Natural killer cell (primary cell): ENCODE results near the gene TP53BP2. TPM values are rescaled to one million over a fixed set of nuclear protein-coding genes. Genes with fewer than 3 reads are reported as not detected.

Experiments used
- ATAC-seq, 3 donors: fragments of 150-1000 bp in 2 of 3; fragments of 200-7000 bp in 1 of 3; cut with Tn5 transposase; 1 replicate in 1 of 3; 2 replicates in 2 of 3; pipeline ENCODE4 v1.10.0; 2021; ENCODE audit warnings: mild to moderate bottlenecking in 2 of 3, moderate library complexity in 2 of 3
- DNase-seq, 2 donors: peaks; one replicate each; pipeline versions ENCODE4 v3.0.0 to v3.0.0-alpha.2; 2013 to 2021; ENCODE audit warnings: mixed read lengths in 1 of 2
- H3K27ac ChIP-seq: one replicate; pipeline ENCODE4 v1.5.1; 2013; ENCODE audit warnings: mild to moderate bottlenecking, low read length
- H3K27me3 ChIP-seq: one replicate; pipeline ENCODE4 v1.6.1; 2013; ENCODE audit warnings: low read length; ENCODE audit not compliant: control insufficient read depth, insufficient read depth
- H3K36me3 ChIP-seq: one replicate; pipeline ENCODE4 v1.6.1; 2013; ENCODE audit warnings: low read length; ENCODE audit not compliant: control insufficient read depth, insufficient read depth
- H3K4me1 ChIP-seq: one replicate; pipeline ENCODE4 v1.6.1; 2013; ENCODE audit warnings: low read length; ENCODE audit not compliant: control insufficient read depth, insufficient read depth
- H3K4me3 ChIP-seq: one replicate; pipeline ENCODE4 v1.5.1; 2013; ENCODE audit warnings: low read length
- H3K9me3 ChIP-seq: one replicate; pipeline ENCODE4 v1.6.1; 2013; ENCODE audit warnings: low read length; ENCODE audit not compliant: control insufficient read depth, insufficient read depth
- H3K27ac Mint-ChIP-seq, 2 donors: one replicate each; pipeline ENCODE4 v1.8.0; 2022; ENCODE audit warnings: mild to moderate bottlenecking in 2 of 2, mixed read lengths in 2 of 2, moderate library complexity in 1 of 2
- H3K27me3 Mint-ChIP-seq, 2 donors: one replicate each; pipeline ENCODE4 v1.8.0; 2022; ENCODE audit warnings: low read depth in 2 of 2, mixed read lengths in 2 of 2
- H3K36me3 Mint-ChIP-seq: one replicate; pipeline ENCODE4 v1.8.0; 2022; ENCODE audit warnings: mixed read lengths
- H3K4me1 Mint-ChIP-seq, 2 donors: one replicate each; pipeline ENCODE4 v1.8.0; 2022; ENCODE audit warnings: mixed read lengths in 2 of 2
- H3K4me3 Mint-ChIP-seq: one replicate; pipeline ENCODE4 v1.8.0; 2022; ENCODE audit warnings: mild to moderate bottlenecking, moderate library complexity, mixed read lengths
- H3K9me3 Mint-ChIP-seq, 2 donors: one replicate each; pipeline ENCODE4 v1.8.0; 2022; ENCODE audit warnings: mixed read lengths in 2 of 2
- whole genome bisulfite sequencing: methylation state at CpG from one replicate; pipeline ENCODE4 v1.1.7; 2013; ENCODE audit warnings: missing lambda C conversion rate; ENCODE audit not compliant: insufficient coverage; 5-methylcytosine and 5-hydroxymethylcytosine counted together
- intact Hi-C: fragments of 100-400 bp; cut with micrococcal nuclease; formaldehyde crosslinking; loops from one replicate; pipeline ENCODE4 v1.14.2; 2022
- total RNA-seq, 4 donors: library from RNA; stranded (reverse); fragments of 120-200 nt in 1 of 4; gene quantifications; one replicate each; pipeline versions ENCODE4 v1.2.3 to v1.2.4, GENCODE V29; 2013 to 2022
- TF ChIP-seq, protein P1 (sequence below): fragments of 200-600 bp; IDR thresholded peaks from one replicate; pipeline ENCODE4 v1.8.0; 2022; ENCODE audit warnings: antibody characterized with exemption

Gene TP53BP2
- total RNA-seq, 3 donors from 2014 or later (not counting 1 experiment from before 2014, with no cell fraction given): 69.7 to 93.7 (median 78.8) TPM

DNA sequence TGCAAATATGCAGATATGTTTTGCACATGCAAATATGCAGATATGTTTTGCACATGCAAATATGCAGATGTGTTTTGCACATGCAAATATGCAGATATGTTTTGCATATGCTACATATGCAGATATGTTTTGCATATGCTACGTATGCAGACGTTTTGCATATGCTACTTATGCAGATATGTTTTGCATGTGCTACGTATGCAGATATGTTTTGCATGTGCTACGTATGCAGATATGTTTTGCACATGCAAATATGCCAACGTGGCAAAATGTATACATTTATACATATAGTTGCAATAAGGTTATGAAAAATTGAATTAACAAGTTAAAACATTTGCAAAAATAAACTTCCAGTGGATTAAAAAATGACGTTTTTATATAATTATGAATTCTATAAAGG lies 30.8 kb upstream of the TP53BP2 start:
- H3K27ac Mint-ChIP-seq: no peak overlapping the region
- Histone ChIP-seq H3K4me1 (no peaks in the 10 kb centered on the region), H3K27me3 (no peaks in the 10 kb centered on the region), H3K9me3 (no peaks in the 10 kb centered on the region), H3K4me3 (no peak overlapping the region), H3K36me3 (no peaks in the 10 kb centered on the region), H3K27ac (no peak overlapping the region)
- no peak for ATAC-seq
- no peaks in the 10 kb centered on the region for H3K9me3 Mint-ChIP-seq
- H3K27me3 Mint-ChIP-seq: peaks cover 27 to 50% of the 10 kb centered on the region in 2 donors
- TF ChIP-seq, protein P1, sequence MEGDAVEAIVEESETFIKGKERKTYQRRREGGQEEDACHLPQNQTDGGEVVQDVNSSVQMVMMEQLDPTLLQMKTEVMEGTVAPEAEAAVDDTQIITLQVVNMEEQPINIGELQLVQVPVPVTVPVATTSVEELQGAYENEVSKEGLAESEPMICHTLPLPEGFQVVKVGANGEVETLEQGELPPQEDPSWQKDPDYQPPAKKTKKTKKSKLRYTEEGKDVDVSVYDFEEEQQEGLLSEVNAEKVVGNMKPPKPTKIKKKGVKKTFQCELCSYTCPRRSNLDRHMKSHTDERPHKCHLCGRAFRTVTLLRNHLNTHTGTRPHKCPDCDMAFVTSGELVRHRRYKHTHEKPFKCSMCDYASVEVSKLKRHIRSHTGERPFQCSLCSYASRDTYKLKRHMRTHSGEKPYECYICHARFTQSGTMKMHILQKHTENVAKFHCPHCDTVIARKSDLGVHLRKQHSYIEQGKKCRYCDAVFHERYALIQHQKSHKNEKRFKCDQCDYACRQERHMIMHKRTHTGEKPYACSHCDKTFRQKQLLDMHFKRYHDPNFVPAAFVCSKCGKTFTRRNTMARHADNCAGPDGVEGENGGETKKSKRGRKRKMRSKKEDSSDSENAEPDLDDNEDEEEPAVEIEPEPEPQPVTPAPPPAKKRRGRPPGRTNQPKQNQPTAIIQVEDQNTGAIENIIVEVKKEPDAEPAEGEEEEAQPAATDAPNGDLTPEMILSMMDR: no peak
- H3K36me3 Mint-ChIP-seq: no peaks in the 10 kb centered on the region
- intact Hi-C loops: no loop called here
- no peaks in the 10 kb centered on the region for H3K4me1 Mint-ChIP-seq
- DNase-seq: no peak
- H3K4me3 Mint-ChIP-seq: no peak overlapping the region
- 78% methylated on average over 4 of the region's 6 CpGs for WGBS

DNA sequence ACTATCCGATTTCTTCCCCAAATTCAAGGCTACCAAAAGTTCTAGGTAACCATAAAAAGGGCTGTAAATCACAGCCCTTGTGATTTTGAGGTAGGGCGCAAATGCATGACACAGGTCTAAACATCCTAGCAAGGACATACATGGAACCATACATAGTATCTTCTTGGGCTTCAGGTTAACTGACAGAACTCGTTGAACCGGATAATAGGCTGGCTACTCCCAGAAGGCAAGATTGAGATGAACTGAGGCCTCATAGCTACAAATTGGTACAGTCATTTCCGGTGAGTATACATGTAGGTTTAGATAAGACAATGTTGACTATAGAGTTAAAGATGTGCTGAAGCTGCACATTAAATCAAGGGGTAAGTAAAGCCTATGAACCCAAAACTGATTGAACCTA lies 27.3 kb upstream of the TP53BP2 start:
- no peaks in the 10 kb centered on the region for H3K36me3 Mint-ChIP-seq
- no peak overlapping the region for H3K27ac ChIP-seq
- H3K9me3 Mint-ChIP-seq: no peaks in the 10 kb centered on the region
- H3K9me3 ChIP-seq: no peaks in the 10 kb centered on the region
- no peak overlapping the region for H3K27ac Mint-ChIP-seq
- H3K27me3 Mint-ChIP-seq: peaks cover 28 to 46% of the 10 kb centered on the region in 2 donors
- no peaks in the 10 kb centered on the region for H3K27me3 ChIP-seq
- WGBS: 89% methylated on average over 5 of the region's 5 CpGs
- peaks cover 8% of the 10 kb centered on the region for H3K4me1 ChIP-seq
- TF ChIP-seq, protein P1: no peak
- H3K36me3 ChIP-seq: no peaks in the 10 kb centered on the region
- H3K4me1 Mint-ChIP-seq: no peaks in the 10 kb centered on the region
- no peak overlapping the region for H3K4me3 ChIP-seq
- no peak for DNase-seq
- intact Hi-C loops: no loop called here
- no peak for ATAC-seq
- no peak overlapping the region for H3K4me3 Mint-ChIP-seq

DNA sequence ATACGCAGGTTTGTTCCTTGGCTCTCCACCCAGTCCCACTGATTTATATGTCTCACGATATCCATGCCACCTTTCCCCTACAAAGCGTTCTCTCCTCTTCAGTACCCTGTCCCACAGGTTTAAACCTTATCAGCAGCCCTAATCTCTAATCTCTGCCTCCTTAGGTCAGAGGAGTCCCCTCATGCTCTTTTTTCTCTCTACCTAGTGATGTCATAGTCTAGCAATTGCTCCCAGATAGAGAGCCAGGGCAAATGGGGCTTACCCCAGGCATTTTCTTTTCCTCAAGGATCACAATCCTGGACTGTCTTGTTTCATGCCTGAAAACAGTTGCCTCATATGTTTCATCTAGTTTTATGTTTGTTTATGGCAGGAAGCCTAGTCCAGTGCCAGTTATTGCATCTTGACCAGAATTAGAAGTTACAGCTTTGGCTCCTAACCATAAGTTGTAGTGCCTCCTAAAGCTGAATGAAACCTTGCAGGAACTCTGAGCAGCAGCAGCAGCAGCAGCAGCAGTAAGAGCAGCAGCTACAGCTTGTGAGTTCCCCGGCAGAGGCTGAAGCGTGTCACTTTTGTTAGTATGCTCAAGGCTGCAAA lies 26.7 kb upstream of the TP53BP2 start:
- Mint-ChIP-seq H3K9me3 (no peaks in the 10 kb centered on the region), H3K27ac (no peak overlapping the region), H3K27me3 (peaks cover 31 to 52% of the 10 kb centered on the region in 2 donors), H3K36me3 (no peaks in the 10 kb centered on the region), H3K4me3 (no peak overlapping the region), H3K4me1 (no peaks in the 10 kb centered on the region)
- intact Hi-C loops: no loop called here
- no peak for DNase-seq
- Histone ChIP-seq H3K36me3 (no peaks in the 10 kb centered on the region), H3K27ac (no peak overlapping the region), H3K9me3 (no peaks in the 10 kb centered on the region), H3K4me3 (no peak overlapping the region), H3K4me1 (peaks cover 8% of the 10 kb centered on the region), H3K27me3 (no peaks in the 10 kb centered on the region)
- TF ChIP-seq, protein P1: no peak
- 85% methylated on average over 5 of the region's 5 CpGs for WGBS
- no peak for ATAC-seq
